ENCODE results near the gene KLF2. TPM values are rescaled to one million over a fixed set of nuclear protein-coding genes. Genes with fewer than 3 reads are reported as not detected.

The KLF2 gene
- polyA plus RNA-seq, 4 donors, result 1.1 to 25.4 (median 6.5) TPM

DNA sequence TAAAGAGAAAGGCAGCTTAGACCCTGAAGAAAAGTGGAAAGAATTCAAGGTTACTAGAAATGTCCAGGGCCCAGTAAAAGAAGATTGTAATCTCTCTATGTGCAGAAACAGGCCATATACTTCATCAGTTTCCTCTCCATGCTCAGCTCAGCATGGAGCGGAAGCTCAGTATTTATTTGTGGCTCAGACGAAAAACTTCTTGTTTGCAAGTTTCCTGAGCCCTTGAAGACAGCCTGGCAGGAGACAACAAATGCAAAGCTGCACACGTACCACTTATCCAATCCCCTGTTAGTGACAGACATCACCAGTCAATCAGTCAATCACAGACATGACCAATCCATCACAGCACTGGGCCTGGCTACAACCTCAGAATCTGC is 8.1 kb upstream of the KLF2 start:
- Histone ChIP-seq H3K27ac (ENCODE audit: low read depth in 1 of 3, low read length in 2 of 3) (peak overlapping the region in 2 of 3 donors; percentile 72 to 85), H3K4me1 (ENCODE audit: control insufficient read depth in 3 of 3, insufficient read depth in 2 of 3, low read depth in 1 of 3, low read length in 2 of 3) (peaks cover 0 to 10% (median 0%) of the 10 kb centered on the region in 3 donors), H3K27me3 (ENCODE audit: control insufficient read depth in 3 of 3, insufficient read depth in 3 of 3, low read length in 3 of 3) (peaks cover 0 to 2% (median 0%) of the 10 kb centered on the region in 3 donors), H3K9me3 (ENCODE audit: control insufficient read depth in 2 of 2, insufficient read depth in 1 of 2, low read depth in 1 of 2, low read length in 1 of 2) (peaks cover 0 to 3% of the 10 kb centered on the region in 2 donors), H3K36me3 (ENCODE audit: control insufficient read depth in 3 of 3, insufficient read depth in 2 of 3, low read depth in 1 of 3, low read length in 3 of 3) (no peaks in the 10 kb centered on the region), H3K4me3 (ENCODE audit: low read depth in 1 of 3, low read length in 3 of 3) (no peak overlapping the region)
- DNase-seq (no peak), FAIRE-seq (no peak)
- 48 to 77% (median 71%) methylated on average over 3 of the region's 3 CpGs for WGBS, 3 donors

DNA sequence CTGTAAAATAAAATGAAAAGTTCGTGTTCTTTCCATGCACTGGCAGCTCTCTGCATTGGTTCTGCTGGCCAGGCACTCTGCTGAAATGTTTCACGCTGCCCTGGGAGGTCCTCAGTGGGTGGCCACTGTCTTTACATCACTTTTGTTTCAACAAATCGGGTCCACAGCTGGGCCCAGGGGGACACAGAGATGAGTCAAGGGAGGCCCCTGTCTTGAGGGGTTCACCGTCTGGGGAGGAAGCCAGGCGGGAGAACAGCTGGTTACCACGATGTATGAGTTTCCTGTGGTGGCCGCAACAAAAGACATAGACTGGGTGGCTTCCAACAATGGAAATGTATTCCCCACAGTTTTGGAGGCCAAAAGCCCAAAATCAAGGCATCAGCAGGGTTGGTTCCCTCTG is 5.1 kb upstream of the KLF2 start:
- peaks cover 0 to 10% (median 0%) of the 10 kb centered on the region in 3 donors for H3K4me1 ChIP-seq (ENCODE audit: control insufficient read depth in 3 of 3, insufficient read depth in 2 of 3, low read depth in 1 of 3, low read length in 2 of 3)
- FAIRE-seq (no peak), DNase-seq (no peak)
- WGBS, 3 donors, result 51 to 73% (median 59%) methylated on average over 7 of the region's 7 CpGs
- H3K4me3 ChIP-seq (ENCODE audit: low read depth in 1 of 3, low read length in 3 of 3), result no peak overlapping the region
- H3K9me3 ChIP-seq (ENCODE audit: control insufficient read depth in 2 of 2, insufficient read depth in 1 of 2, low read depth in 1 of 2, low read length in 1 of 2), result peaks cover 0 to 3% of the 10 kb centered on the region in 2 donors
- H3K27ac ChIP-seq (ENCODE audit: low read depth in 1 of 3, low read length in 2 of 3), result no peak overlapping the region
- no peaks in the 10 kb centered on the region for H3K36me3 ChIP-seq (ENCODE audit: control insufficient read depth in 3 of 3, insufficient read depth in 2 of 3, low read depth in 1 of 3, low read length in 3 of 3)
- H3K27me3 ChIP-seq (ENCODE audit: control insufficient read depth in 3 of 3, insufficient read depth in 3 of 3, low read length in 3 of 3), result peaks cover 0 to 13% (median 0%) of the 10 kb centered on the region in 3 donors

DNA sequence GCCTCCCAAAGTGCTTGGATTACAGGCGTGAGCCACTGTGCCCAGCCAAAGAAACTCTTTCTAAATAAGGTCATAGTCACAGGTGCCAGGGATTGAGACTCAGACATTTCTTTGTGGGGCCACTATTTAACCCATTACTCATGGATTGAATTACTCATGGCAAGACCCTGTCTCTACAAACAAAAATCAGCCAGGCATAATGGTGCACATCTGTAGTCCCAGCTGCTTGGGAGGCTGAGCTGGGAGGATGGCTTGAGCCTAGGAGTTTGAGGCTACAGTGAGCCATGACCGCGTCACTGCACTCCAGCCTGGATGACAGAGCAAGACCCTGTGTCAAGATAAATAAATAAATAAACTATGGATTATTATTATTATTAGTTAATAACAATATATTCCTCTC is 3.6 kb upstream of the KLF2 start:
- no peak overlapping the region for H3K4me3 ChIP-seq (ENCODE audit: low read depth in 1 of 3, low read length in 3 of 3)
- FAIRE-seq, result no peak
- no peak overlapping the region for H3K27ac ChIP-seq (ENCODE audit: low read depth in 1 of 3, low read length in 2 of 3)
- peaks cover 0 to 21% (median 6%) of the 10 kb centered on the region in 3 donors for H3K27me3 ChIP-seq (ENCODE audit: control insufficient read depth in 3 of 3, insufficient read depth in 3 of 3, low read length in 3 of 3)
- peaks cover 0 to 3% of the 10 kb centered on the region in 2 donors for H3K9me3 ChIP-seq (ENCODE audit: control insufficient read depth in 2 of 2, insufficient read depth in 1 of 2, low read depth in 1 of 2, low read length in 1 of 2)
- peaks cover 0 to 5% (median 0%) of the 10 kb centered on the region in 3 donors for H3K4me1 ChIP-seq (ENCODE audit: control insufficient read depth in 3 of 3, insufficient read depth in 2 of 3, low read depth in 1 of 3, low read length in 2 of 3)
- no peak for DNase-seq
- WGBS, 3 donors, result 82 to 96% (median 96%) methylated on average over 3 of the region's 3 CpGs
- peaks cover 0 to under 1% (median 0%) of the 10 kb centered on the region in 3 donors for H3K36me3 ChIP-seq (ENCODE audit: control insufficient read depth in 3 of 3, insufficient read depth in 2 of 3, low read depth in 1 of 3, low read length in 3 of 3)

DNA sequence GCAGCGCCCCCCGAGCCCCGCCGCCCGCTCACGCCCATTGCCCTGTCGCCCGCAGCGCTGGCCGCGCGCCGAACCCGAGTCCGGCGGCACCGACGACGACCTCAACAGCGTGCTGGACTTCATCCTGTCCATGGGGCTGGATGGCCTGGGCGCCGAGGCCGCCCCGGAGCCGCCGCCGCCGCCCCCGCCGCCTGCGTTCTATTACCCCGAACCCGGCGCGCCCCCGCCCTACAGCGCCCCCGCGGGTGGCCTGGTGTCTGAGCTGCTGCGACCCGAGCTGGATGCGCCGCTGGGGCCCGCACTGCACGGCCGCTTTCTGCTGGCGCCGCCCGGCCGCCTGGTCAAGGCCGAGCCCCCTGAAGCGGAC is 518 bp downstream of the KLF2 start:
- WGBS, 3 donors, result 0 to 1% (median 0%) methylated on average over 2 to 52 of the region's 52 CpGs
- Histone ChIP-seq H3K36me3 (ENCODE audit: control insufficient read depth in 3 of 3, insufficient read depth in 2 of 3, low read depth in 1 of 3, low read length in 3 of 3) (peaks cover 0 to 19% (median 0%) of the 10 kb centered on the region in 3 donors), H3K27me3 (ENCODE audit: control insufficient read depth in 3 of 3, insufficient read depth in 3 of 3, low read length in 3 of 3) (peaks cover 0 to 49% (median 12%) of the 10 kb centered on the region in 3 donors), H3K4me3 (ENCODE audit: low read depth in 1 of 3, low read length in 3 of 3) (peak overlapping the region; percentile 35 to 96 (median 63)), H3K27ac (ENCODE audit: low read depth in 1 of 3, low read length in 2 of 3) (peak overlapping the region in 1 of 3 donors; percentile 91), H3K9me3 (ENCODE audit: control insufficient read depth in 2 of 2, insufficient read depth in 1 of 2, low read depth in 1 of 2, low read length in 1 of 2) (no peaks in the 10 kb centered on the region), H3K4me1 (ENCODE audit: control insufficient read depth in 3 of 3, insufficient read depth in 2 of 3, low read depth in 1 of 3, low read length in 2 of 3) (peaks cover 0 to 7% (median 0%) of the 10 kb centered on the region in 3 donors)
- FAIRE-seq (no peak), DNase-seq (peak in 1 of 2 donors; percentile 51)

DNA sequence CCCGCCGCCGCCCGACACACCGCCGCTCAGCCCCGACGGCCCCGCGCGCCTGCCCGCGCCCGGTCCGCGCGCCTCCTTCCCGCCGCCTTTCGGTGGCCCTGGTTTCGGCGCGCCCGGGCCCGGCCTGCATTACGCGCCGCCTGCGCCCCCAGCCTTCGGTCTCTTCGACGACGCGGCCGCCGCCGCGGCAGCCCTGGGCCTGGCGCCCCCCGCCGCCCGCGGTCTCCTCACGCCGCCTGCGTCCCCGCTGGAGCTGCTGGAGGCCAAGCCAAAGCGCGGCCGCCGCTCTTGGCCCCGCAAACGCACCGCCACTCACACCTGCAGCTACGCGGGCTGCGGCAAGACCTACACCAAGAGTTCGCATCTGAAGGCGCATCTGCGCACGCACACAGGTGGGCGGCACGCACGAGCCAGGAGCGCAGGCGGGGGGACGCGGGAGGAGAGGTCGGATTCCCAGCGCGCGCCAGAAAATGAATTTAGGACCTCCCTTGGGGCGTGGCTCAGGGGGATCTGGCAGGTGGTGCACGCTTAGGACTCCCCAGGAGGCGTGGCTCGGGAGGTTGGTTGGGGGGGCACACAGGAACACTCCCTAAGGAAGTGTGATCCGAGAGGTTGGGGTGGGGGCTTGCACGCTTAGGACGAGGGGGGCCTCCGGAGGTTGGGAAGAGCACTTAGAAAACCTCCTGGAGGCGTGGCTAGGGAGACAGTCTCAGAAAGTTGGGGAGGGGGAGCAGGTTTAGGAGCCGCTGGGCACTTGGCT is 1.2 kb downstream of the KLF2 start:
- peaks cover 0 to 19% (median 0%) of the 10 kb centered on the region in 3 donors for H3K36me3 ChIP-seq (ENCODE audit: control insufficient read depth in 3 of 3, insufficient read depth in 2 of 3, low read depth in 1 of 3, low read length in 3 of 3)
- H3K27ac ChIP-seq (ENCODE audit: low read depth in 1 of 3, low read length in 2 of 3), result peak overlapping the region in 2 of 3 donors; percentile 6 to 83
- 2 to 3% (median 3%) methylated on average over 63 to 82 of the region's 82 CpGs for WGBS, 3 donors
- H3K27me3 ChIP-seq (ENCODE audit: control insufficient read depth in 3 of 3, insufficient read depth in 3 of 3, low read length in 3 of 3), result peaks cover 0 to 49% (median 12%) of the 10 kb centered on the region in 3 donors
- peak overlapping the region; percentile 49 to 96 (median 63) for H3K4me3 ChIP-seq (ENCODE audit: low read depth in 1 of 3, low read length in 3 of 3)
- H3K9me3 ChIP-seq (ENCODE audit: control insufficient read depth in 2 of 2, insufficient read depth in 1 of 2, low read depth in 1 of 2, low read length in 1 of 2), result no peaks in the 10 kb centered on the region
- H3K4me1 ChIP-seq (ENCODE audit: control insufficient read depth in 3 of 3, insufficient read depth in 2 of 3, low read depth in 1 of 3, low read length in 2 of 3), result peaks cover 0 to 7% (median 3%) of the 10 kb centered on the region in 3 donors
- DNase-seq (peak in 1 of 2 donors; percentile 59), FAIRE-seq (no peak)

DNA sequence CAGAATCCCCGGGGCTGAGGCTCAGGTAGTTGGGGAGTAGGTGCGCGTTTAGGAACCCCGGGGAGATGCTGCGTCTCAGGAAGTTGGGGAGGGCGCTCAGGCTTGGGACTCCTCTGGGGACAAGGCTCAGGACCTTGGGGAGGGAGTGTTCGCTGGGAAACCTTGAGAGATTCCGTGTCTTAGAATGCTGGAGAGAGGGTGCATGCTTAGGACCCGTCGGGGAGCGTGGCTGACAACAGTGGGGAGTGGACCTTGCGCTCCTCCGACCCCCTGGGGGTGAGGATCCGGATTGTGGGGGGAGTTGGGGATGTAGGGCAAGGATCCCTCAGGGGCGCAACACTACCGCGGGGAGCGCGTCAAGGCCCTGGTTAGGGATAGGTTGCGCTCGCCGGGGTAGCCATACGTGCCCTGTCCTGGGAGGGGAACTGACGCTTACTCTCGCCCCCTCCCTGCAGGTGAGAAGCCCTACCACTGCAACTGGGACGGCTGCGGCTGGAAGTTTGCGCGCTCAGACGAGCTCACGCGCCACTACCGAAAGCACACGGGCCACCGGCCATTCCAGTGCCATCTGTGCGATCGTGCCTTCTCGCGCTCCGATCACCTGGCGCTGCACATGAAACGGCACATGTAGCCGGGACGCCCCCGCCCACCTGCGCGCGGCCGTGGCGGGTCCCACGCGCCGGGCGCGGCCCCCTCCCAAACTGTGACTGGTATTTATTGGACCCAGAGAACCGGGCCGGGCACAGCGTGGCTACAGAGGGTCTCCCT is 2.0 kb downstream of the KLF2 start:
- peak overlapping the region; percentile 49 to 96 (median 63) for H3K4me3 ChIP-seq (ENCODE audit: low read depth in 1 of 3, low read length in 3 of 3)
- H3K36me3 ChIP-seq (ENCODE audit: control insufficient read depth in 3 of 3, insufficient read depth in 2 of 3, low read depth in 1 of 3, low read length in 3 of 3), result peaks cover 0 to 19% (median 0%) of the 10 kb centered on the region in 3 donors
- peaks cover 0 to 49% (median 12%) of the 10 kb centered on the region in 3 donors for H3K27me3 ChIP-seq (ENCODE audit: control insufficient read depth in 3 of 3, insufficient read depth in 3 of 3, low read length in 3 of 3)
- FAIRE-seq, result no peak
- H3K9me3 ChIP-seq (ENCODE audit: control insufficient read depth in 2 of 2, insufficient read depth in 1 of 2, low read depth in 1 of 2, low read length in 1 of 2), result no peaks in the 10 kb centered on the region
- peak overlapping the region in 1 of 3 donors; percentile 83 for H3K27ac ChIP-seq (ENCODE audit: low read depth in 1 of 3, low read length in 2 of 3)
- DNase-seq, result peak in 1 of 2 donors; percentile 44
- peaks cover 0 to 7% (median 3%) of the 10 kb centered on the region in 3 donors for H3K4me1 ChIP-seq (ENCODE audit: control insufficient read depth in 3 of 3, insufficient read depth in 2 of 3, low read depth in 1 of 3, low read length in 2 of 3)
- 14 to 29% (median 17%) methylated on average over 46 to 58 of the region's 58 CpGs for WGBS, 3 donors

DNA sequence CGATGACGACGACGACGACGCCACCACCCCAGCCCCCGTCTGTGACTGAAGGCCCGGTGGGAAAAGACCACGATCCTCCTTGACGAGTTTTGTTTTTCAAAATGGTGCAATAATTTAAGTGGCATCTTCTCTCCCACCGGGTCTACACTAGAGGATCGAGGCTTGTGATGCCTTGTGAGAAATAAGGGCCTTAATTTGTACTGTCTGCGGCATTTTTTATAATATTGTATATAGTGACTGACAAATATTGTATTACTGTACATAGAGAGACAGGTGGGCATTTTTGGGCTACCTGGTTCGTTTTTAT is 2.5 kb downstream of the KLF2 start:
- 35 to 45% (median 44%) methylated on average over 14 of the region's 14 CpGs for WGBS, 3 donors
- no peak for DNase-seq
- peaks cover 0 to 19% (median 0%) of the 10 kb centered on the region in 3 donors for H3K36me3 ChIP-seq (ENCODE audit: control insufficient read depth in 3 of 3, insufficient read depth in 2 of 3, low read depth in 1 of 3, low read length in 3 of 3)
- H3K27ac ChIP-seq (ENCODE audit: low read depth in 1 of 3, low read length in 2 of 3), result peak overlapping the region in 1 of 3 donors; percentile 83
- H3K27me3 ChIP-seq (ENCODE audit: control insufficient read depth in 3 of 3, insufficient read depth in 3 of 3, low read length in 3 of 3), result peaks cover 0 to 49% (median 12%) of the 10 kb centered on the region in 3 donors
- peaks cover 0 to 7% (median 3%) of the 10 kb centered on the region in 3 donors for H3K4me1 ChIP-seq (ENCODE audit: control insufficient read depth in 3 of 3, insufficient read depth in 2 of 3, low read depth in 1 of 3, low read length in 2 of 3)
- FAIRE-seq, result no peak
- peak overlapping the region in 2 of 3 donors; percentile 49 to 96 for H3K4me3 ChIP-seq (ENCODE audit: low read depth in 1 of 3, low read length in 3 of 3)
- H3K9me3 ChIP-seq (ENCODE audit: control insufficient read depth in 2 of 2, insufficient read depth in 1 of 2, low read depth in 1 of 2, low read length in 1 of 2), result no peaks in the 10 kb centered on the region

DNA sequence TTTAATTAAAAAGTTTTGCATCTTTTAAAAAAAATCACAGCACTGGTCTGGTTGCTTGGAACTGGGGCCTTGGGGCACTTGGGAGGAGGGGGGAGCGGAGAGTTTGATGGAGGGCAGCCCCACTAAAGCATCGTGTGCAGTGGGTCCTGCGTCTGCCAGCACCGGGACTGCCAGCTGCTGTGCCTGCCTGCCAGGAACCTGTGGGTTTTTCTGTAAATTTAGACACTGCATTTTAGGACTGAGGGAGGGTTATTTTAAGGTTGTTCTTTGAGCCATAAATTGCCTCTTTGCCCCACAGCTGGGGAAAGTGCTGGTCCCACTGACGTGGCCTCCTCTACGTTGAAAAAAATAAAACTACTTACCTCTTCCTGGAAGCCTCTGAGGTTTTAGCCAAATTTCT is 2.9 kb downstream of the KLF2 start:
- Histone ChIP-seq H3K4me3 (ENCODE audit: low read depth in 1 of 3, low read length in 3 of 3) (peak overlapping the region in 2 of 3 donors; percentile 13 to 96), H3K27me3 (ENCODE audit: control insufficient read depth in 3 of 3, insufficient read depth in 3 of 3, low read length in 3 of 3) (peaks cover 0 to 49% (median 12%) of the 10 kb centered on the region in 3 donors), H3K9me3 (ENCODE audit: control insufficient read depth in 2 of 2, insufficient read depth in 1 of 2, low read depth in 1 of 2, low read length in 1 of 2) (no peaks in the 10 kb centered on the region), H3K4me1 (ENCODE audit: control insufficient read depth in 3 of 3, insufficient read depth in 2 of 3, low read depth in 1 of 3, low read length in 2 of 3) (peaks cover 0 to 7% (median 3%) of the 10 kb centered on the region in 3 donors), H3K36me3 (ENCODE audit: control insufficient read depth in 3 of 3, insufficient read depth in 2 of 3, low read depth in 1 of 3, low read length in 3 of 3) (peaks cover 0 to 19% (median 0%) of the 10 kb centered on the region in 3 donors), H3K27ac (ENCODE audit: low read depth in 1 of 3, low read length in 2 of 3) (peak overlapping the region in 1 of 3 donors; percentile 80)
- DNase-seq (no peak), FAIRE-seq (no peak)
- WGBS, 3 donors, result 39 to 57% (median 49%) methylated on average over 6 of the region's 6 CpGs
